BJ (cell line): ENCODE results near the gene NCAPD3. TPM values are rescaled to one million over a fixed set of nuclear protein-coding genes. Genes with fewer than 3 reads are reported as not detected.
A peak's percentile ranks its signal among the peaks of the same experiment; 100 is the strongest.
"Not testable (repeated sequence)": the region's sequence is repeated elsewhere in the genome, so short reads cannot be mapped to it uniquely, and the experiment has no call there.

ENCODE experiments used
- CTCF ChIA-PET: fragments of 350-600 bp; formaldehyde crosslinking; extraction: SDS; loops from one replicate; lab custom pipeline; 2021; ENCODE audit warnings: antibody characterized with exemption, inconsistent platforms; lab: Yijun Ruan, JAX
- POLR2A ChIA-PET: fragments of 300-600 bp; sonication (Branson Sonifier 250); formaldehyde crosslinking; extraction: SDS; loops from one replicate; lab custom pipeline; 2021; ENCODE audit warnings: antibody characterized with exemption; lab: Charles Lee
- DNase-seq: peaks from one replicate; pipeline ENCODE4 v3.0.0-alpha.2; 2011; ENCODE audit warnings: low read depth
- H3K27me3 ChIP-seq: 2 replicates; pipeline ENCODE4 v1.6.0; 2011; ENCODE audit warnings: low read length; ENCODE audit not compliant: control insufficient read depth, insufficient read depth
- H3K36me3 ChIP-seq: 2 replicates; pipeline ENCODE4 v1.5.1; 2011; ENCODE audit warnings: low read length; ENCODE audit not compliant: control insufficient read depth, insufficient read depth
- H3K4me3 ChIP-seq: 2 replicates; pipeline ENCODE4 v1.5.1; 2011; ENCODE audit warnings: low read depth, mild to moderate bottlenecking, control low read depth, low read length
- CTCF ChIP-seq: IDR thresholded peaks from 2 replicates; pipeline ENCODE4 v1.5.1; 2011; ENCODE audit warnings: low read depth, mild to moderate bottlenecking, control low read depth, inconsistent platforms, low read length, moderate library complexity; ENCODE audit not compliant: insufficient read depth
- polyA plus RNA-seq: library from polyadenylated mRNA; depleted of rRNA; stranded (reverse); fragments of >200 nt; gene quantifications from 2 replicates; pipeline ENCODE4 v1.2.3, GENCODE V29; 2011

Gene NCAPD3
- polyA plus RNA-seq, 1 experiment = 18.1 TPM

- ChIA-PET CTCF (interaction anchor here (1.2 to 3.9 kb wide), 2 partner anchors 11 to 15 kb away, joined by 3 to 17 read pairs; no protein-coding TSS in a partner anchor), POLR2A (no interaction called here)
- H3K36me3 ChIP-seq = no peaks in the 10 kb centered on the region; the same call in 1 of the 2 replicates
- DNase-seq = no peak
- H3K27me3 ChIP-seq = no peaks in the 10 kb centered on the region
- no peak overlapping the region for H3K4me3 ChIP-seq
- TF ChIP-seq CTCF = no peak
Observed at GRCh38 chr11:134196756-134197155, 27.0 kb downstream of the NCAPD3 start.

- DNase-seq, POLR2A ChIA-PET, H3K4me3 ChIP-seq, H3K36me3 ChIP-seq, H3K27me3 ChIP-seq: not testable (repeated sequence)
- CTCF ChIA-PET = interaction anchor here (1.4 kb wide), 1 partner anchor 18 kb away, joined by 3 read pairs; no protein-coding TSS in a partner anchor
Observed at GRCh38 chr11:134188092-134188491, 35.7 kb downstream of the NCAPD3 start.

- POLR2A ChIA-PET = no interaction called here
- Histone ChIP-seq H3K4me3 (no peak overlapping the region), H3K36me3 (peaks cover 2% of the 10 kb centered on the region; the same call in 1 of the 2 replicates), H3K27me3 (no peaks in the 10 kb centered on the region)
- CTCF ChIA-PET = interaction anchor here (0.8 to 1.9 kb wide), 3 partner anchors 17 to 131 kb away, joined by 3 to 4 read pairs (median 3); no protein-coding TSS in a partner anchor
- DNase-seq = peak; percentile 51
- no peak for TF ChIP-seq CTCF
Observed at GRCh38 chr11:134181707-134182106, 42.1 kb downstream of the NCAPD3 start.

- POLR2A ChIA-PET = no interaction called here
Observed at GRCh38 chr11:134178032-134178674, 45.6 kb downstream of the NCAPD3 start.

GRCh38 chr11:134176284-134176683, 47.5 kb downstream of the NCAPD3 start:
- no peak overlapping the region for H3K4me3 ChIP-seq
- no peak for TF ChIP-seq CTCF
- ChIA-PET CTCF (no interaction called here), POLR2A (no interaction called here)
- no peaks in the 10 kb centered on the region for H3K27me3 ChIP-seq
- peaks cover 6% of the 10 kb centered on the region for H3K36me3 ChIP-seq
- no peak for DNase-seq

More at GRCh38 chr11:134178032-134178674, 45.6 kb downstream of the NCAPD3 start:
- H3K27me3 ChIP-seq = no peaks in the 10 kb centered on the region
- H3K4me3 ChIP-seq = no peak overlapping the region
- CTCF ChIA-PET = interaction anchor here (0.6 kb wide), 1 partner anchor 128 kb away, joined by 3 read pairs; no protein-coding TSS in a partner anchor
- no peak for DNase-seq
- TF ChIP-seq CTCF = no peak
- peaks cover 4% of the 10 kb centered on the region for H3K36me3 ChIP-seq

- POLR2A ChIA-PET = no interaction called here
- Histone ChIP-seq H3K4me3 (no peak overlapping the region), H3K27me3 (no peaks in the 10 kb centered on the region), H3K36me3 (peaks cover 5% of the 10 kb centered on the region)
- CTCF ChIA-PET = interaction anchor here (0.7 kb wide), 1 partner anchor 8 kb away, joined by 5 read pairs; no protein-coding TSS in a partner anchor
- no peak for DNase-seq
- no peak for TF ChIP-seq CTCF
Observed at GRCh38 chr11:134173296-134173695, 50.5 kb downstream of the NCAPD3 start.
